GM23338 (cell line): Measurements from ENCODE around the gene RPS15. TPM values are rescaled to one million over a fixed set of nuclear protein-coding genes. Genes with fewer than 3 reads are reported as not detected.

ENCODE experiments used
- ATAC-seq: fragments of 200-7000 bp; cut with Tn5 transposase; 3 replicates; pipeline ENCODE4 v1.9.1; 2020
- DNase-seq: peaks from one replicate; pipeline ENCODE4 v3.0.0-alpha.2; 2015; ENCODE audit warnings: low spot score
- H2AFZ ChIP-seq: fragments of 200-600 bp; sonication (generic); 2 replicates; pipeline ENCODE4 v1.8.0; 2016; ENCODE audit warnings: antibody characterized with exemption, mild to moderate bottlenecking, moderate library complexity
- H3F3A ChIP-seq: fragments of 200-600 bp; sonication (generic); replicated peaks from 2 replicates; pipeline ENCODE4 v1.8.0; 2017; ENCODE audit warnings: antibody characterized with exemption, mixed run types, low read depth
- H3K27ac ChIP-seq: fragments of 200-600 bp; sonication (generic); 2 replicates; pipeline ENCODE4 v1.6.1; 2016; ENCODE audit warnings: low read depth
- H3K27me3 ChIP-seq: fragments of 200-600 bp; sonication (generic); 2 replicates; pipeline ENCODE4 v1.8.0; 2016; ENCODE audit warnings: mild to moderate bottlenecking, mixed run types, moderate library complexity; ENCODE audit not compliant: insufficient read depth
- H3K36me3 ChIP-seq: fragments of 200-600 bp; sonication (generic); 2 replicates; pipeline ENCODE4 v1.8.0; 2016; ENCODE audit warnings: mild to moderate bottlenecking; ENCODE audit not compliant: insufficient read depth
- H3K4me1 ChIP-seq: fragments of 200-600 bp; sonication (generic); 2 replicates; pipeline ENCODE4 v1.8.0; 2016; ENCODE audit warnings: mild to moderate bottlenecking, moderate library complexity; ENCODE audit not compliant: insufficient read depth
- H3K4me2 ChIP-seq: fragments of 200-600 bp; sonication (generic); 2 replicates; pipeline ENCODE4 v1.7.1; 2017; ENCODE audit warnings: mixed run types
- H3K4me3 ChIP-seq: fragments of 200-600 bp; sonication (generic); 2 replicates; pipeline ENCODE4 v1.6.1; 2016; ENCODE audit warnings: mixed run types
- H3K79me2 ChIP-seq: fragments of 200-600 bp; sonication (generic); replicated peaks from 2 replicates; pipeline ENCODE4 v1.8.0; 2017; ENCODE audit warnings: mild to moderate bottlenecking; ENCODE audit not compliant: insufficient read depth
- H3K9me2 ChIP-seq: fragments of 200-600 bp; sonication (generic); 2 replicates; pipeline ENCODE4 v1.8.0; 2017; ENCODE audit not compliant: insufficient read depth
- H4K20me1 ChIP-seq: fragments of 200-600 bp; sonication (generic); replicated peaks from 2 replicates; pipeline ENCODE4 v1.8.0; 2017; ENCODE audit warnings: mild to moderate bottlenecking; ENCODE audit not compliant: insufficient read depth
- H3K27ac Mint-ChIP-seq: 2 replicates; pipeline ENCODE4 v1.8.0; 2020; ENCODE audit warnings: inconsistent platforms, mild to moderate bottlenecking, moderate library complexity, mixed read lengths
- H3K27me3 Mint-ChIP-seq: 3 replicates; pipeline ENCODE4 v1.8.0; 2022; ENCODE audit warnings: low read depth, mild to moderate bottlenecking, moderate library complexity, mixed read lengths, inconsistent platforms; ENCODE audit not compliant: insufficient read depth, poor library complexity
- H3K36me3 Mint-ChIP-seq: 3 replicates; pipeline ENCODE4 v1.8.0; 2021; ENCODE audit warnings: low read depth, mild to moderate bottlenecking, inconsistent platforms, moderate library complexity, mixed read lengths
- H3K4me1 Mint-ChIP-seq: 3 replicates; pipeline ENCODE4 v1.8.0; 2020; ENCODE audit warnings: mild to moderate bottlenecking, inconsistent platforms, mixed read lengths
- H3K4me3 Mint-ChIP-seq: 3 replicates; pipeline ENCODE4 v1.8.0; 2021; ENCODE audit warnings: moderate library complexity, mild to moderate bottlenecking, inconsistent platforms, mixed read lengths
- H3K9me3 Mint-ChIP-seq: 3 replicates; pipeline ENCODE4 v1.8.0; 2020; ENCODE audit warnings: moderate library complexity, mild to moderate bottlenecking, inconsistent platforms, mixed read lengths
- CREB1 ChIP-seq: fragments of 250-450 bp; sonication (Bioruptor Pico); IDR thresholded peaks from 2 replicates; pipeline ENCODE4 v1.5.0; 2020; ENCODE audit warnings: low read depth, mild to moderate bottlenecking, moderate library complexity
- CTCF ChIP-seq, 2 experiments: fragments of 200-600 bp in 1 of 2; sonication (generic) in 1 of 2; conservative IDR thresholded peaks; 2 replicates each; pipeline versions ENCODE4 v1.5.1 to v1.6.1; 2016 to 2017; ENCODE audit warnings: antibody characterized with exemption in 2 of 2, low read depth in 2 of 2, mild to moderate bottlenecking in 2 of 2, moderate library complexity in 1 of 2
- ETS1 ChIP-seq: IDR thresholded peaks from 2 replicates; pipeline ENCODE4 v1.6.1; 2016; ENCODE audit warnings: antibody characterized with exemption
- EZH2phosphoT487 ChIP-seq: fragments of 200-600 bp; sonication (generic); IDR thresholded peaks from one replicate; pipeline ENCODE4 v1.8.1; 2018; ENCODE audit warnings: antibody characterized with exemption; ENCODE audit not compliant: unreplicated experiment
- JUNB ChIP-seq: IDR thresholded peaks from one replicate; pipeline ENCODE4 v1.6.1; 2016; ENCODE audit warnings: antibody characterized with exemption; ENCODE audit not compliant: unreplicated experiment
- NANOG ChIP-seq: IDR thresholded peaks from 2 replicates; pipeline ENCODE4 v1.6.1; 2016; ENCODE audit warnings: antibody characterized with exemption, borderline replicate concordance
- REST ChIP-seq: IDR thresholded peaks from one replicate; pipeline ENCODE4 v1.6.1; 2018; ENCODE audit warnings: antibody characterized with exemption; ENCODE audit not compliant: unreplicated experiment
- ZNF114 ChIP-seq: fragments of 250-450 bp; sonication (Bioruptor Pico); IDR thresholded peaks from 2 replicates; pipeline ENCODE4 v1.5.0; 2020; ENCODE audit warnings: mild to moderate bottlenecking, moderate library complexity
- ZNF462 ChIP-seq: fragments of 250-450 bp; sonication (Bioruptor Pico); IDR thresholded peaks from 2 replicates; pipeline ENCODE4 v1.5.0; 2020; ENCODE audit warnings: mild to moderate bottlenecking, moderate library complexity
- polyA plus RNA-seq: library from polyadenylated mRNA; unstranded; fragments of >200 nt; fragmentation: Nextera tagmentation; extraction: Ambion mirVana; gene quantifications from 2 replicates; pipeline ENCODE4 v1.2.1, GENCODE V29; 2016
- total RNA-seq: library from RNA; depleted of rRNA; stranded (reverse); fragments of >200 nt; shearing (Covaris generic); gene quantifications from 2 replicates; pipeline ENCODE4 v1.2.3, GENCODE V29; 2014

The RPS15 gene
- total and polyA plus RNA-seq, 2 experiments from 2014 or later: 2,953 to 3,861 TPM

GRCh38 chr19:1466018-1466460 lies 27.8 kb downstream of the RPS15 start (continued):
- TF ChIP-seq CTCF (conservative IDR thresholded peaks at IDR 0.05; ENCODE audit: low read depth in 2 of 2) (no peak; a peak in 1 of 4 replicates), JUNB (no peak), ETS1 (no peak), ZNF114 (CRISPR knock-in tag) (no peak)

GRCh38 chr19:1466461-1467214 lies 28.4 kb downstream of the RPS15 start:
- peaks cover 3% of the 10 kb centered on the region; the same call in 1 of the 3 replicates for H3K4me1 Mint-ChIP-seq
- TF ChIP-seq JUNB (no peak), ETS1 (no peak), REST (no peak), EZH2phosphoT487 (no peak), ZNF462 (no peak), CREB1 (CRISPR knock-in tag) (no peak), NANOG (no peak)

More at GRCh38 chr19:1466461-1467214, 28.4 kb downstream of the RPS15 start:
- Histone ChIP-seq H3K9me2 (no peaks in the 10 kb centered on the region), H3K4me2 (peak overlapping the region; percentile 75), H3K4me1 (peaks cover 6% of the 10 kb centered on the region; the same call in 1 of the 2 replicates), H3K79me2 (no peaks in the 10 kb centered on the region), H3K27me3 (peaks cover 79% of the 10 kb centered on the region), H4K20me1 (peaks cover 5% of the 10 kb centered on the region; the same call in 1 of the 2 replicates), H3K4me3 (peak overlapping the region; percentile 51), H2AFZ (no peak overlapping the region), H3F3A (peaks cover 14% of the 10 kb centered on the region), H3K27ac (no peak overlapping the region), H3K36me3 (no peaks in the 10 kb centered on the region)
- ATAC-seq (no peak), DNase-seq (no peak)
- H3K36me3 Mint-ChIP-seq: no peaks in the 10 kb centered on the region
- H3K27ac Mint-ChIP-seq: no peak overlapping the region
- H3K27me3 Mint-ChIP-seq: peaks cover 60% of the 10 kb centered on the region
- H3K9me3 Mint-ChIP-seq: no peaks in the 10 kb centered on the region
- peak overlapping the region; percentile 49 for H3K4me3 Mint-ChIP-seq
